ENCODE measurements around the gene NR2F1.

The NR2F1 gene

GRCh38 chr5:93610581-93611272 is 27.7 kb downstream of the NR2F1 start:
- Histone ChIP-seq H3K27me3 (peaks cover 100% of the 10 kb centered on the region), H3K4me1 (ENCODE audit: control insufficient read depth in 1 of 2, insufficient read depth in 1 of 2, low read depth in 1 of 2, low read length in 1 of 2) (peaks cover 0 to 5% of the 10 kb centered on the region in 2 experiments), H3K36me3 (no peaks in the 10 kb centered on the region), H3K9me3 (no peaks in the 10 kb centered on the region), H3K4me3 (ENCODE audit: low read depth in 1 of 2, low read length in 1 of 2) (no peak overlapping the region), H3K27ac (no peak overlapping the region)
- TF ChIP-seq CTCF (IDR thresholded peaks at IDR 0.05): no peak

DNA sequence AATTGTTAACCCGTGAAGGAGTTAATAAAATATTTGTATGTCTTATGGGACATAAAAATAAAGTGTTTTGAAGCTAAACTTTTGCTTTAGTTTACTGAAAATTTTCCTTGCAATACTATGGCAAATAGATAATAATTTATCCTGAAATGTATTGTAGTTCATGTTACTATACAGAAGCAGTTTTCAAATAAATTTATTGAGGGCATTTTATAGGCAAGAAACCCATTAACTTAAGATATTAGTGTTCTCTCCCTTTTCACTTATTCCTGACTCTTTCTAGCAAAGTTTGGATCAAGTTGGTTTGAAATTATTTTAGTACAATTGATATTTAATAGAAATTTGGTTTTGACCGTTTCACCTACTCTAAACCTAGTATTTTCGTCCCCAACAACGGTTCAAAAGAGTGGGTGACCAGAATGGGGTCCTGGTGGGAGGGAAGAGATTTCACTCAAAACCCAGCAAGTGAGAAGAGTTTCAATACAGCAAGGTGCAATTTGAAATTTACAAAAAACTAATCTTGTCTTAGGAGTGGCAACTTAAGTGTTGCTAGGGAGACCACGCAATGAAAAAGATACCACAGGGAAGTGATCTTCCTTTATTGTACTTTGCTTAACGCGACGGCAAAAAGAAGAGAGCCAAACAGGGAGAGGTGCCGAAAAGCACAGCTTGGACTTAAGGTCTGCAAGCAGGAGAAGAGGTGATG is 28.4 kb downstream of the NR2F1 start:
- Histone ChIP-seq H3K27ac (no peak overlapping the region), H3K36me3 (no peaks in the 10 kb centered on the region), H3K9me3 (no peaks in the 10 kb centered on the region), H3K4me1 (ENCODE audit: control insufficient read depth in 1 of 2, insufficient read depth in 1 of 2, low read depth in 1 of 2, low read length in 1 of 2) (peaks cover 0 to 5% of the 10 kb centered on the region in 2 experiments), H3K4me3 (ENCODE audit: low read depth in 1 of 2, low read length in 1 of 2) (no peak overlapping the region), H3K27me3 (peaks cover 100% of the 10 kb centered on the region)
- no peak for TF ChIP-seq CTCF (IDR thresholded peaks at IDR 0.05)

GRCh38 chr5:93611976-93612854 is 29.2 kb downstream of the NR2F1 start:
- H3K27ac ChIP-seq: no peak overlapping the region
- no peak overlapping the region for H3K4me3 ChIP-seq (ENCODE audit: low read depth in 1 of 2, low read length in 1 of 2)
- H3K36me3 ChIP-seq: no peaks in the 10 kb centered on the region
- no peaks in the 10 kb centered on the region for H3K9me3 ChIP-seq
- peaks cover 0 to 5% of the 10 kb centered on the region in 2 experiments for H3K4me1 ChIP-seq (ENCODE audit: control insufficient read depth in 1 of 2, insufficient read depth in 1 of 2, low read depth in 1 of 2, low read length in 1 of 2)
- peaks cover 100% of the 10 kb centered on the region for H3K27me3 ChIP-seq
- no peak for TF ChIP-seq CTCF (IDR thresholded peaks at IDR 0.05)

- H3K9me3 ChIP-seq: no peaks in the 10 kb centered on the region
- peaks cover 0 to 3% of the 10 kb centered on the region in 2 experiments for H3K4me1 ChIP-seq (ENCODE audit: control insufficient read depth in 1 of 2, insufficient read depth in 1 of 2, low read depth in 1 of 2, low read length in 1 of 2)
- no peaks in the 10 kb centered on the region for H3K36me3 ChIP-seq
- no peak for TF ChIP-seq CTCF (IDR thresholded peaks at IDR 0.05)
- peaks cover 100% of the 10 kb centered on the region for H3K27me3 ChIP-seq
- H3K4me3 ChIP-seq (ENCODE audit: low read depth in 1 of 2, low read length in 1 of 2): no peak overlapping the region
- H3K27ac ChIP-seq: no peak overlapping the region
Observed at GRCh38 chr5:93612855-93613243, 29.8 kb downstream of the NR2F1 start.

- H3K9me3 ChIP-seq: no peaks in the 10 kb centered on the region
- peaks cover 100% of the 10 kb centered on the region for H3K27me3 ChIP-seq
- H3K4me1 ChIP-seq (ENCODE audit: control insufficient read depth in 1 of 2, insufficient read depth in 1 of 2, low read depth in 1 of 2, low read length in 1 of 2): peaks cover 11 to 13% of the 10 kb centered on the region in 2 experiments
- no peaks in the 10 kb centered on the region for H3K36me3 ChIP-seq
- H3K27ac ChIP-seq: no peak overlapping the region
- TF ChIP-seq CTCF (IDR thresholded peaks at IDR 0.05): no peak
- H3K4me3 ChIP-seq (ENCODE audit: low read depth in 1 of 2, low read length in 1 of 2): no peak overlapping the region
Observed at GRCh38 chr5:93616538-93617174, 33.6 kb downstream of the NR2F1 start.

Measured in neutrophil (primary cell).